COR-L47 (cell line): ENCODE results near the gene FNDC3B.

ENCODE experiments used
- DNase-seq: peaks from one replicate; lab custom pipeline; 2025; lab: John Stamatoyannopoulos, UW

FNDC3B gene

DNA sequence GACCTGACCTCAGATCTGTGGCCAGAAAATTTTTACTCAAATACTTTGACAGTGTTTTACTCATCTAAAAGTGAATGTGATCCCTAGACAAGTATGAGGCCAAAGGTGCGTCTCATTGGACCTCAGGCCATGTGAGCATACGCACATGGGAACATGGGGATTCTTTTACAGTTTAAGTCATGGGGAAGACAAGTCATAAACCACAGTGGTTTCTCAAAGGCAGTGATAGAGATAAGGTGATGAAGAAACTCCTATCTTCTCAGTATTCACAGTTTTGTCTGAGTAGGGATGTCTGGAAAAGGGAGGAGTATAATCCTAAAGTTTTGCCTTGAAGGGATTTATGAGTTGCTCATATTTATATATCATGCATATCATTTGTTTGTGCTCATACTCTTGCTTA lies 173.8 kb downstream of the FNDC3B start:
- no peak for DNase-seq

DNA sequence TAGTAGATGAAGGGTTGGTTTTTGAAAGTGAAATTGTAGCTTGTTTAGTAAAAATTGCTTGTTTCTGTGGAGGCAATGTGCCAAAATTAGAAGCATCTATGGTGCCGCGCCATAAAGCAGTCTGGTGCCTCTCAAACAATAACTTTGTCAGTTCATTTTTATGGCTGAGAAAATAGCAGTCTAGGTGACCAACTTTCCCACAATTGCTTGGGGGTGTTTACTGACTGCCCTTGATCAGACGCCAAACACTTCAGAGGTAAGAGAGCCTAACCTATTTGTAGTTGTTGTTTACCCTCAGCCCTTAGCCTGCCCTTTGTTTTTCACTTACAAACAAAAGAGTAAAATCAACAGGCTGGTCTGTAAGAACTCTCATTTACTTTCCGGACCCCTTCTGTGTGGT lies 174.5 kb downstream of the FNDC3B start:
- peak; percentile 70 for DNase-seq

DNA sequence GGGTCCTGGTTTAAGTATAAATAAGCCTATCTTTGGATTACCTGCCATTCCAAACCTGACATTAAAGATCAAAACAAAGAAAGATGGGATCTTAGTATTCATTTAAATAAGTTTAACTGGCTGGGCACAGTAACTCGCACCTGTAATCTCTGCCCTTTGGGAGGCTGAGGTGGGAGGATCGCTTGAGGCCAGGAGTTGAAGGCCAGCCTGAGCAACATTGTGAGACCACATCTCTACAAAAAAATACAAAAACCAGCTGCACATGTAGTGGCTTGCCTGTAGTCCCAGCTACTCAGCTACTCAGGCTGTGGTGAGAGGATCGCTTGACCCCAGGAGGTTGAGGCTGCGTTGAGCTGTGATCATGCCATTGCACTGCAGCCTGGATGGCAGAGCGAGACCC lies 176.9 kb downstream of the FNDC3B start:
- no peak for DNase-seq

DNA sequence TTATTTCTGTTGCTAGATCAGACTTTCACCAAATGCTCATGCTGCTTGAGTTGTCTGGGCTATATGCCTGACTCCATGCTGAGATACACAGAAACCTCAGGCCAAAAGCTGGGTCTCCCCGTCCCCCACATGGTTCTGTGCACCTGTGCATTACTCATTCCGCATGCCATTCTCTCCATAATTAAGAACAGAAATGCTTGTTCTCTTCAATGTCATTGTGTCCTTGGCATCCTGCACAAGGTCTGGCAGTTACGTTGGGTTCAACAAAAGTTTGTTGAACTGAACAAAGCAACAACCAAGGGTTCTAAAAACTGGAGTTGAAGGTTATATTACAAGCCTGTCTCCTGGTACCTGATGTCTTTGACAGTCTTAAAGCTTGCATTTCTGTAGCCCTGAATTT lies 177.5 kb downstream of the FNDC3B start:
- no peak for DNase-seq

DNA sequence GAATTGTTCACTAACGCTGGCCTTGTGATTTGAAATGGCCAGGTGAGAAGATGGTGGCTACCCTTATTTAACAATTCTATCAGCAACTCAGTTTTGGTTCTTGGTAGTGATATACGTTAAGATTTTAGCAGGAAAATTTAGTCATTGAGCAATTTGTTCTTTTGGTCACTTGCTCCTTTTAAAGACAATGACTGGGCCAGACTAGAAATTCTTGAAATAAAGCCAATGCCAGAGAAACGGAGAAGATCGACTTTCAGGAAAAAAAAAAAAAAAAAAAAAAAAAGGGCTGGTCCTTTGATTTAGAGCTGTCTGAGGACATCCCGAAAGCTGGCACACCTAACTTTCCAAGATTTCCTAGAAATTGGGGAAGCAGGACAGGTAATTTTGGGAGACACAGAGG lies 178.5 kb downstream of the FNDC3B start:
- no peak for DNase-seq

DNA sequence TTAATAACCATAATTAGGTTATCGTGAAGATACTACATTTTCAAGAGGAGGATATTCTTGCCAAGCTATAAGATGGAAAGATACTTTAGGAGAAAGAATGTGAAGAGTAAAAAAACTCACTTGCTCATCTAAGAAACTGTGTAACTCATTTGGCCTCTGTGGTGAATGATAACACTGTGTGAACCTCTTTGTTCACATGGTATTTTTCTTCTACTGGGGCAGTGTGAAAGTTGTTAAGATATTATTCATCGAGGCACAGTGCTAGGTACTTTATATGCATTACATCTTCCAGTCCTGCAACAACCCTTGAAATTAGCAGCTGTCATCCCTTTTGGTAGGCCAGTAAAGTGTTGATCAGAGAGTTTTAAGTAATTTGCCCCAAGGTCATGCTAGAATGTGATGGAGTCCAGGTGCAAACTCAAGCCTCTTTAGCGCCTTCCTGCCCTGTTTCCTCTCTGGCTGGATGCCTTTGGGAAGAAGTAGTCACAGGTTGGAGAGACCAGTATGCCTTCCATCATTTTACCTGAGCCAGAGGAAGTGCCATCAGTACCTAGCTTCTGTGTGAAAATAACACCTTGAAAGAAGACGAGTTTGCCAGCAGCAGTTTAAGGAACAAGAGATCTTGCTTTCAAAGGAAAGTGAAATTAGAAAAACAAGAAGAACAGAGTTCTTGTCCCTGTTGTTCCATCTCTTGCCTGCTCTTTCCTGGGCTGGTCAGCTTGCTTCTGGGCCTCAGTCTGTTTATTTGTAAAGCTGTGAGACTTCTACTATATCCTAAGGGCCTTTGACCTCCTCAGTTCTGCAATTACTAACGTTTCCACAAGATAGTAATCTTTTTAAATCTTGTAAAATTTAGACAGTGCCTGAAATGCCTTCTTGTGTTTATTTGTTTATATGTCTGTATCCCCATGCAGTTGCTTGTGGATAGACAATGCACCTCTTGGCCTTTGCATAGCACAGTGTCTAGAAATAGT lies 179.3 kb downstream of the FNDC3B start:
- DNase-seq, result no peak

DNA sequence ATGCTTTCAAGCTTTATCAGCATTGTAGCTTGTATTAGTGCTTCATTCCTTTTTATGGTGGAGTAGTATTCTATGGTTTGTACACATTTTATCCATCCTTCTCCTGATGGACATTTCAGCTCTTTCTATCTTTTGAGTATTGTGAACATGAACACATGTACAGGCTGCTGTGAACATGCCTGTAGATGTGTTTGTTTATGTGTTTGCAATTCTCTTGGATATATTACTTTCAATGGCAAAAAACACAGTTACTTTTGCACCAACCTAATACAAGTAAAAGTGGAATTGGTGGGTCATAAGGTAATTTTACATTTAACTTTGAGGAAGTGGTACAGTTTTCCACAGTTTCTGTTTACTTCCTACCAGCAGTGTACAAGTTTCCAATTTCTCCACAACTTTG lies 180.4 kb downstream of the FNDC3B start:
- no peak for DNase-seq

DNA sequence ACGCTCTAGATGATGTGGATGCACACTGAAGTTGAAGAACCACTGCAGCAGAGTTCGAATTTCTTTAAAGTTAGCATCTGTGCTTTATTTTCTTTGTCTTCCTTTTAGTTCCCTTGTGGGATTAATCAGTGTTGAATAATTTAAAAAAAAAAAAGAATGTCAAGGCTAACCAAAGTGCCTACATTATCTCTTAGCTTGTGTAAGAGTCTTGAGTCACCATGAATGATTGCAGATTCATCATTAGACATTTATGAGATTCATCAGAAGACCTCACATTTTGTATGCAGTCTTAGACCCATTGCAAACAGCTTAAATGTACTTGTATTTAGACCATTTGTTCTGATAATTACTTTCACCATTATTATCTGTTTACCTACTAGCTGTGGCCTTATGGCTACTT lies 182.2 kb downstream of the FNDC3B start:
- no peak for DNase-seq

DNA sequence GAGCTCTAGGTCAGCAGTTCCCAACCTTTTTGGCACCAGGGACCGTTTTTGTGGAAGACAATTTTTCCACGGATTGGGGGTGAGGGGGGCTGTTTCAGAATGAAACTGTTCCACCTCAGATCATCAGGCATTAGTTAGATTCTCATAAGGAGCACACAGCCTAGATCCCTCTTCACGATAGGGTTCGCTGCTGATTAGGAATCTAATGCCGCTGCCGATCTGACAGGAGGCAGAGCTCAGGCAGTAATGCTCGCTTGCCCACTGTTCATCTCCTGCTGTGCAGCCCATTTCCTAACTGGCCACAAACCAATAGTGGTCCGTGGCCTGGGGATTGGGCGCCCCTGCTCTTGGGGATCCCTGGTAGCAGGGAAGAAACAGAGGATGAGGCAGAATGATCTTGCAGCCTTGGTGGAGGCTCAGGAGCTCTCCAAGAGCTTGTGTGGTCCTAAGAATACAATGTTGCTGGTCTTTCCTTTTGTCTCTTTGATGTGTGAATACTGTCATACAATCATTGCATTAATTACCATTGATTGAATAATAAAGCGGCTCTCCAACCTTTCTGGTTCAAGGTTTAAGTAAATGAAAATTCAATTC lies 183.2 kb downstream of the FNDC3B start:
- DNase-seq, result no peak

DNA sequence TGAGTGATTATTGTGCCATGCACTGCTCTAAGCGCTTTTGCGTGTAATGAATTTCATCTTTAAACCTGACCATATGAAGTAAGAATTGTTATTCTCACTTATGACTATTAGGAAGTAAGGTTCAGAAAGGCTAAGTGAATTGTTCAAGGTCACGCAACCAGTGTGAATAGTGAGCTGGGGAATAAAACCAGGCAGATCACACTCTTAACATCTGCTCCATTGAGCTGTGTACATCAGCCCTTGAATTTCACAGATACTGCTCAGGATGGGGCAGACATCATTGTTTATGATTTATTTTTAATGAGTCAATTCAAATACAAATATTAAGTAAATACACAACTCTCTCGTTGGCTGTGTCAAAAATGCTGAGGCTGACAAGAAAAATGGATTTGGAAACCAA lies 184.5 kb downstream of the FNDC3B start:
- no peak for DNase-seq

DNA sequence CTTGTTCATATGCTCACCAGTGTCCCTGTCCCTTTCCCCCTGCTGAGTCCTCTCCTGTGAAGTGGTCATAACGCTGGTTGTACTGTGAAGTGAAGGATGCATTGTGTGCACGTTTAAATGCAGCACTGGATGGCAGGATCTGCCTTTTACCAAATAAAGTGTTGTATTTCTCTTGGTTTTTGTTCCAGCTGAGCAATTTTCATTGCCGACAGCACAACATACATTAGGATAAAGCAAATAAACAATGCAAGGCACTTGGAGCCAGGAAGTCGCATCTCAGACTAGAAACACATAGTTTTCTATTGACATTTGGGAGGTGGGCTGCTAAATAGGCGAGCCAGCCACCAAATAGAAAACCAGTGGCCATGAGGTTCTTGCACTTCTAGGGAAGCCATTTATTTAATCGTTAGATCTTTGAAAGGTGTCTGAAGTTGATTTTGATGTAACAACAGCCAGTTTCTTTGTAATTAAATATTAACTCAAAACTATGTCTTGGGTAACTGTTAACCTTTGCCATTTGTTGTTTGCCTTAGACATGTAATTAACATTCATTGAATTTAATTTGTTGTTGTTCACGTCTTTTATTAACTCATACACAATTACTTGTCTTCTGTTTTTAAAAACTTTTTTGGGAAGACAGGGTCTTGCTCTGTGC lies 185.3 kb downstream of the FNDC3B start:
- peak; percentile 89 for DNase-seq

DNA sequence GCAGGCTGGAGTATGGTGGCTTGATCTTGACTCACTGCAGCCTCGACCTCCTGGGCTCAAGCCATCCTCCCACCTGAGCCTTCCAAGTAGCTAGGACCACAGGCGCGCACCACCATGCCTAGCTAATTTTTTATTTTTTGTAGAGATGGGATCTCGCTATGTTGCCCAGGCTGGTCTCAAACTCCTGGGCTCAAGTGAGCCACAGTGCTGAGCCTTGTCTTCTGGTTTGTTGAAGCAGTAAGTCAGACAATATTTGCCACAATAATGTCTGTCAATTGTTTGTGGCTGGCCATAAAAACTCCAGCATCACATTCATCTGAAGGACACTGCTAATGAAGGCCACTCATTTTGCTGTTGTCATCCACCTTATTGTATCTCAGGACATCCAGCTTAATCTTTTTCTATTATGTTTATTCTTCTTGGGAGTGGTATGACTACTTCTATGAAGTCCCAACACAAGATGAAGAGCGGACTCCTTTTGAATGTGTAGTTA lies 185.9 kb downstream of the FNDC3B start:
- DNase-seq, result no peak

DNA sequence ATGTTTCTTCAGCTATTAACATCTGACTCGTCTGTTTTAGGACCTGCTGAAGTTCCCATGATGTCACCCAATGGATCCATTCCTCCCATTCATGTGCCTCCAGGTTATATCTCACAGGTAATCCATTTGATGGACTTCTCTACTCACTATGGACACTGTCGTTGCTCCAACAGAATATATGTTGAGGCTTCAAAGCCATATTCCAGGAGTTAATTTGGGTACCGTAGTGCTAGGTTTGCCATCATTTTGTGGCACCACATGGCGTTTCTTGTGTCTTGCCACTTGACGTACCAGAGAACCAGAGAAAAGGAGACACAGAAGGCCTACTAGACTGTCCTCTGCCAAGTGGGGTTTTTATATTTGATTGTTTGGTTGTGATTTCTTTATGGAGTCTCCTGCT lies 187.5 kb downstream of the FNDC3B start:
- no peak for DNase-seq

DNA sequence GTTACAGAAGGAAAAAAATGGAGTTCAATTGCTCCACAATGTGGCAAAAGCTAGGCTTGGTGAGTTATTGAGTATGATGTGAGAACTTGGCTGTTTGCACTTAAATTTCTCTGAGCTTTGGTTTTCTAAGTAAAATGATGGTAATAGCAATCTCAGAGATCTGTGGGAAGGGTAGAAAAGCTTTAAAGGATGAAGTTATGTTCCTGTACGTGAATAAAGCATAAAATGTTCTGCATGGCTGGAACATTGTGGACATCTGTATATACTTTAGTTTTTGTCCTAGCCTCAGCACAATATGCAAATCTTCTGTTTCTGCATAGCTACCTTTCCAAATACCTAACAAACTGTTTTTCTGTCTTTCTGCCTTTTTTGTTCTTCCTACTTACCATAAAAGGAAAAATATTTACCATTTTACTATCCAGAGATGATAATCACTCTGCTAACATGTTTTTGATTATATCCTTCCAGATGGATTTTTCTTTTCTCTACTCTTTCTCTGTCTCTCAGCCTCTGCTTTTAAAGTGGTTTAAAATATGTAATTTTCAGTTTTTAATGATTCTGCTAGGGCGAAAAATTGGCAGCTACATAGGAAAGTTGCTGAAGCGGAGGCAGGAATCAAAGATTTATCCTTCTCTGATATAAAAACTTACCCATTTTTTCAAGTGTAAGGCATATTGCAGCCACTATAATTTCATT lies 188.1 kb downstream of the FNDC3B start:
- DNase-seq, result no peak

DNA sequence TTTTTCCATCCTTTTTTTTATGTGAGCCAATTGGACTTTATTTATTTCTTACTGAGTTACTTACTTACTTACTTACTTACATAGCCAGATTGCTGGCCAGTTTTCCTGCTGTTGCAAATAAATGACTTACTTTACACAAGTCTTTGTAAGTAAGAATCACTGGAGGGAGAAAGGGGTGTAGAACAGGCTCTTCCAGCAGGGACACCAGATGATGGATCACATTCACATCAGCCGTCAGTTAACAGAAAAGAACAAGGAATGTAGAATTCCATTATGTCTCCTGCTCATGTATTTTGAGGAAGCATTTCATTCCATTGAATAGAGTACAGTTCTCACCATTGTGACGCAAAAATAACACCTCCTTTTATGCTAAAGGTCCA lies 188.6 kb downstream of the FNDC3B start:
- no peak for DNase-seq

DNA sequence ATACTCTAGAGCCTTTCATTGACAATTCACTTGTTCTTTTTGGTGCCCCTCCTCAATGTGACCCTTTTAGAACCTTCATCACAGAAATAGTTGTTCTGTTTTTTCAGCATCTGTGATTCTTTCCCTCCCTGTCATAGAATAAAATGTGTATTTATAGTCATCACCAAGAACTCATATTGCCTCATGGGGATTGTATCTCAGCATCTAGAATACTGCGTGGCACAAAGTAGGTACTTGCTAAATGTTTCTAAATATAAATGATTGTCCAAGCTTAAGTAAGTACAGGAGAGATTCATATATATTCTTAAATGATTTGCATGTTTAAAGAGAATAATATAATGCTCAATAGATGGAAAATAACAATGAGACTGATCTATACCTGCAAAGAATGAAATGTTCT lies 190.1 kb downstream of the FNDC3B start:
- no peak for DNase-seq

DNA sequence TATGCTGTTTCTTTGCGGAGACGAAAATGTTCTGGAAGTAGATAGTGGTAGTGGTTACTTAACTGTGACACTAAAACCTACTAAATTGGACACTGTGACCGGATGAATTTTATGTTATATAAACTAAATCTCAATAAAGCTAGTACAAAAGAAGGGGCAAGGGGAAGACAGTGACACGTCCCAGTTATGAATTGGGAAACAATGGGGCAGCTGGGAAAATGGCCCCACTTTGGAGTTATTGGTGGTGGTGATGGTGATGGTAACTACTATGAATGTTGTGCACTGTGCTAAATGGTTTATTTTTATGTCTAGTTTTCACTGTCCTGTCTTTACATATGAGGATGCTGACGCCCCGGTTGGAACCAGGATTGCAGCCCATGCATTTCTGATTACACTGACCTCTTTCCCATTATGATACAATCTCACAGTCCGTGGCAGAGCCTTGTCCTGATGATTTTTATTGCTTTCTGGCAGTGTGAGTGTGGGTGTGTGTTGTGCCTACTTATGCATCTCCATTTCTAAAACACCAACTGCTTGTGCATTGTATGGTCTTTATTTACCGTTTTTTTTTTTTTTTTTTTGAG lies 192.0 kb downstream of the FNDC3B start:
- no peak for DNase-seq

DNA sequence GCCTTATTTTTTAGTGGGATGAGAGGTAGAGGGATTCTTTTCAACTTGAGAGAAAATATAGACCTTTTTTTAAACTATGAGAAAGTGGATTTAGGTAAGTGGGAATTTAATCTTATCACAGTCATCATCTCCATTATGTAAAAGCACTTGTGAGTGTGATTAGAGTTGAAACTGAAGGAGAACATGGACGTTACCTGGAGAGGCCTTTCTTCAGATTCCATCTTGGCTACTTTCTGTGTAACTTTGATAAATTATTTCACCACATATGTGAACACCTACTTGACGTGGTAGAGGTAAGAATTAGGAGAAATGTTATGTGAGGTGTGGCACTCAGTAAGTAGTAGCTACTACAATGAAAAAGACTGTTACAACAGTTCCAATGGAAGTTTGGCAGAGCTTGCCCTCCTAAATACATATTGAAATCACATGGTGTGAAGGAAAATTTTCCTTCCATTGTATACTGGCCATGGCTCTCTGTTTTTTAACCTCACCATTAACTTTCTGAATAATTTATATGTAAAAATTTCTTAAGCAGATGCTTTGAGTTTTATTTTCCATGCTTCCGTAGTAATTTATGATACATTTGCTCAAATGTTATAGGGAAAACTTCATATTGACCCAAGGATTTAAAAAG lies 193.3 kb downstream of the FNDC3B start:
- DNase-seq, result no peak

DNA sequence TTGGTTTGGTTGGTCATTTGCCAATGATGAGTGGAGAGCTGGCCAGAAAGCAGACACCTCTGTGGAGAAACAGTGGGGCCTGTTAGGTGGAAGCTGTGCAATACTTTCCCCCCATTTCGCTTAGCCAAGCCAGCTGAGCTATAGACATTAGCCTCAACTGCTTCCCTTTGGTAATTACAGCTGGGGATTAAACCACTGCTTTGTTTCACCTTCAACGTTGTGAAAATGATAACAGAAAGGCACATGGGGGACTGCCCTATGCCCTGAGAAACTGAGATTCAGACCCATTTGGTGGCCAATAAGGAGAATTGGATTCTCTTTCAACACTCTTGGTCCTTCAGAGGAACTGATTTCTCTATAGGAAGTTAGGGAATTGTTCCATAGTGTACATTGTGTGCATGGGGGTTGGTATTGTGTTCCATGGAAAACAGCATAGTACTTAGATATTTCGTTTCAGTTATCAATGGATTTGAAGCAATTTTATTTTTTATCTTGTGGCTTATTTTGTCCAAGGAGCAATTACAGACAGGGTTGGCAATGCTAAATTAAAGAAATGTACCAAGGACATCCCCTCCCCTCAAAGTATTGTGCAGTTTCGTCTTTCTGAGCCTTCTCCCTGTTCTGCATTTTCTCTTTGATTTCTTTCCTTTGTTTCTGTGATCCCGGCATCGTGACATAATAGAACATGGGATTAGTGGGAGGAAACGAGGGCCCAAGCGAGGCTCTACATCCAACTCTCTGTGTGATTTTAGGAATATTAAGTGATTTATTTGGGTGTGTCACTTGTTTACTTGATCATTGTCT lies 194.3 kb downstream of the FNDC3B start:
- DNase-seq, result no peak

DNA sequence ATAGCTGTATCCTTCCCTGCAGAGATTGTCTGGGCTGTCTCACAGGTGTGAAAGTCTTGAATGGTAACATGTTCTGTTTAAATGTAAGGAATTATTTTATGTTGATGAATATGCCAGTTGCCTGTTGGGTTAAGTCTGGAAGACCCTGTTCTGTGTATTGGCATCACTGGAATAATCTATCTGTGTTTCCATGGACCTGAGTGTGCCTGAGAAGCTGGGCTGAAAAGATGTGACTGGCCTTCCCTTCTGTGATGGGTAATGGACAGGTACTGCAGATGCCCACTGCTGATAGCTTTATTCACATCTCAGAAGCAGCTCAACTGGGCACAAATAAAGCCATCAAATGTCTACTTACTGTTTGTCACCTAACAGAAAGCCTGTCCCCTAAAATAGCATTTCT lies 196.3 kb downstream of the FNDC3B start:
- DNase-seq, result no peak
